NT2/D1 (cell line): ENCODE measurements around the gene NKAIN2.

ENCODE experiments used
- SUZ12 ChIP-seq: IDR thresholded peaks from 2 replicates; pipeline ENCODE4 v1.6.1; 2011; ENCODE audit not compliant: insufficient read length, insufficient read depth; ENCODE audit errors: extremely low read depth
- ZNF274 ChIP-seq: IDR thresholded peaks from 2 replicates; pipeline ENCODE4 v1.6.1; 2011; ENCODE audit warnings: mild to moderate bottlenecking, low read depth, low read length

- TF ChIP-seq SUZ12 (no peak), ZNF274 (no peak)
Measured at GRCh38 chr6:124055963-124056362, 252.3 kb downstream of the NKAIN2 start.
